Keratinocyte (primary cell): ENCODE data around the gene METTL24. TPM values are rescaled to one million over a fixed set of nuclear protein-coding genes. Genes with fewer than 3 reads are reported as not detected.

Source experiments
- DNase-seq: peaks from one replicate; pipeline ENCODE4 v3.0.0-alpha.2; 2011; ENCODE audit warnings: low read depth, missing footprints, low spot score
- FAIRE-seq: peaks from 2 replicates; lab custom pipeline; 2011; peaks lifted over from hg19 to GRCh38; lab: Jason Lieb, UNC
- H2AFZ ChIP-seq: 2 replicates; pipeline ENCODE4 v1.6.0; 2012; ENCODE audit warnings: low read length, control low read depth, inconsistent platforms; ENCODE audit not compliant: control insufficient read depth
- H3K27ac ChIP-seq: 2 replicates; pipeline ENCODE4 v1.5.1; 2011; ENCODE audit warnings: low read length; ENCODE audit not compliant: control insufficient read depth, insufficient read depth
- H3K27me3 ChIP-seq: 3 replicates; pipeline ENCODE4 v1.6.0; 2011; ENCODE audit warnings: low read length; ENCODE audit not compliant: control insufficient read depth, insufficient read depth; ENCODE audit errors: extremely low read depth
- H3K36me3 ChIP-seq, 2 experiments: 2 replicates in 1 of 2; 3 replicates in 1 of 2; pipeline ENCODE4 v1.5.1; 2011; ENCODE audit warnings: low read length in 2 of 2, mild to moderate bottlenecking in 1 of 2; ENCODE audit not compliant: control insufficient read depth in 2 of 2, insufficient read depth in 2 of 2; ENCODE audit errors: extremely low read depth in 1 of 2
- H3K4me1 ChIP-seq: 3 replicates; pipeline ENCODE4 v1.5.1; 2011; ENCODE audit warnings: low read length; ENCODE audit not compliant: control insufficient read depth, insufficient read depth; ENCODE audit errors: extremely low read depth
- H3K4me2 ChIP-seq: 3 replicates; pipeline ENCODE4 v1.6.0; 2011; ENCODE audit warnings: low read depth, low read length; ENCODE audit not compliant: control insufficient read depth, insufficient read depth; ENCODE audit errors: extremely low read depth
- H3K4me3 ChIP-seq, 3 experiments: fragments of 200-600 bp in 1 of 3; sonication (generic) in 1 of 3; 2 replicates in 2 of 3; 3 replicates in 1 of 3; pipeline ENCODE4 v1.5.1; 2011 to 2016; ENCODE audit warnings: low read length in 3 of 3, mild to moderate bottlenecking in 3 of 3, control low read depth in 2 of 3, inconsistent platforms in 1 of 3, low read depth in 1 of 3, mixed read lengths in 1 of 3, mixed run types in 1 of 3, moderate library complexity in 1 of 3; ENCODE audit not compliant: control insufficient read depth in 2 of 3, insufficient read depth in 2 of 3; ENCODE audit errors: extremely low read depth in 1 of 3
- H3K79me2 ChIP-seq: 2 replicates; pipeline ENCODE4 v1.6.0; 2012; ENCODE audit warnings: low read length; ENCODE audit not compliant: control insufficient read depth, insufficient read depth
- H3K9ac ChIP-seq: 3 replicates; pipeline ENCODE4 v1.6.0; 2011; ENCODE audit warnings: low read length; ENCODE audit not compliant: control insufficient read depth, insufficient read depth; ENCODE audit errors: extremely low read depth
- H3K9me1 ChIP-seq: 3 replicates; pipeline ENCODE4 v1.6.0; 2011; ENCODE audit warnings: low read length; ENCODE audit not compliant: control insufficient read depth, insufficient read depth; ENCODE audit errors: extremely low read depth
- H3K9me3 ChIP-seq: 2 replicates; pipeline ENCODE4 v1.5.1; 2012; ENCODE audit warnings: low read depth, low read length; ENCODE audit not compliant: control insufficient read depth
- H4K20me1 ChIP-seq: 3 replicates; pipeline ENCODE4 v1.6.0; 2011; ENCODE audit warnings: low read length; ENCODE audit not compliant: control insufficient read depth, insufficient read depth; ENCODE audit errors: extremely low read depth
- CTCF ChIP-seq, 3 experiments: IDR thresholded peaks in 1 of 3; conservative IDR thresholded peaks in 1 of 3; optimal IDR thresholded peaks in 1 of 3; 2 replicates in 2 of 3; 3 replicates in 1 of 3; pipeline versions ENCODE3 to v1.5.1; 2011; ENCODE audit warnings: low read length in 3 of 3, mild to moderate bottlenecking in 3 of 3, moderate library complexity in 2 of 3, control low read depth in 1 of 3, inconsistent platforms in 1 of 3; ENCODE audit not compliant: insufficient read depth in 2 of 3; ENCODE audit errors: extremely low read depth in 1 of 3
- EZH2 ChIP-seq: IDR thresholded peaks from one replicate; pipeline ENCODE4 v1.6.1; 2012; ENCODE audit warnings: inconsistent platforms, mild to moderate bottlenecking, low read length, moderate library complexity
- dilution Hi-C: fragments of 300-500 bp; cut with MboI; formaldehyde crosslinking; loops from one replicate; pipeline ENCODE4 v1.7.0; 2020; ENCODE audit warnings: low sequenced_read_pairs; ENCODE audit not compliant: extremely low pct_ligation_motif_present
- polyA plus RNA-seq, 5 experiments: library from polyadenylated mRNA; depleted of rRNA in 3 of 5; stranded (reverse) in 3 of 5; stranded (forward) in 1 of 5; unstranded in 1 of 5; fragments of >200 nt; gene quantifications; 1 replicate in 1 of 5; 2 replicates in 3 of 5; 3 replicates in 1 of 5; pipeline versions ENCODE4 v1.2.1 to v1.2.3, GENCODE V29; 2011 to 2012; ENCODE audit warnings: missing spikeins in 2 of 5, low read depth in 1 of 5, low replicate concordance in 1 of 5

METTL24 gene
- polyA plus RNA-seq, 1 donor (not counting 4 experiments of a cell fraction or from before 2014, with no cell fraction given): not detected

GRCh38 chr6:110332281-110332680 is 25.9 kb downstream of the METTL24 start:
- Histone ChIP-seq H2AFZ (no peak overlapping the region), H3K9me3 (no peaks in the 10 kb centered on the region), H3K36me3 (no peaks in the 10 kb centered on the region), H3K9me1 (no peaks in the 10 kb centered on the region), H3K27ac (no peak overlapping the region), H3K27me3 (peaks cover 4% of the 10 kb centered on the region), H3K79me2 (no peaks in the 10 kb centered on the region), H4K20me1 (no peaks in the 10 kb centered on the region), H3K4me2 (no peak overlapping the region), H3K4me3 (no peak overlapping the region), H3K9ac (no peak overlapping the region), H3K4me1 (no peaks in the 10 kb centered on the region)
- TF ChIP-seq EZH2: no peak
- TF ChIP-seq CTCF (optimal IDR thresholded peaks at IDR 0.05 in 1 of 3, IDR thresholded peaks at IDR 0.05 in 1 of 3, conservative IDR thresholded peaks at IDR 0.05 in 1 of 3; ENCODE audit: extremely low read depth in 1 of 3, insufficient read depth in 2 of 3, low read length in 3 of 3): no peak
- dilution Hi-C loops: no loop called here
- no peak for FAIRE-seq
- no peak for DNase-seq

GRCh38 chr6:110331816-110332215 is 26.3 kb downstream of the METTL24 start:
- no peaks in the 10 kb centered on the region for H3K4me1 ChIP-seq
- no peaks in the 10 kb centered on the region for H3K9me1 ChIP-seq
- H3K9me3 ChIP-seq: no peaks in the 10 kb centered on the region
- H2AFZ ChIP-seq: no peak overlapping the region
- no peaks in the 10 kb centered on the region for H3K36me3 ChIP-seq
- dilution Hi-C loops: no loop called here
- FAIRE-seq: no peak
- H3K4me3 ChIP-seq: no peak overlapping the region
- no peak overlapping the region for H3K27ac ChIP-seq
- no peak for TF ChIP-seq CTCF (optimal IDR thresholded peaks at IDR 0.05 in 1 of 3, IDR thresholded peaks at IDR 0.05 in 1 of 3, conservative IDR thresholded peaks at IDR 0.05 in 1 of 3; ENCODE audit: extremely low read depth in 1 of 3, insufficient read depth in 2 of 3, low read length in 3 of 3)
- no peak for TF ChIP-seq EZH2
- DNase-seq: no peak
- no peak overlapping the region for H3K4me2 ChIP-seq
- no peaks in the 10 kb centered on the region for H4K20me1 ChIP-seq
- H3K79me2 ChIP-seq: no peaks in the 10 kb centered on the region
- no peak overlapping the region for H3K9ac ChIP-seq
- peaks cover 4% of the 10 kb centered on the region for H3K27me3 ChIP-seq
